Activated T-cell treated with anti-CD3 and anti-CD28 coated beads, Interleukin-2, amount 50 U/mL, for 4 hours (primary cell): ENCODE results near the gene SIAH1. TPM values are rescaled to one million over a fixed set of nuclear protein-coding genes. Genes with fewer than 3 reads are reported as not detected.
A peak's percentile ranks its signal among the peaks of the same experiment; 100 is the strongest.
"Not testable (repeated sequence)": the region's sequence is repeated elsewhere in the genome, so short reads cannot be mapped to it uniquely, and the experiment has no call there.

Experiments
- ATAC-seq, 2 donors: fragments of 200-7000 bp; cut with Tn5 transposase; one replicate each; pipeline ENCODE4 v1.10.0; 2021
- DNase-seq: peaks from one replicate; pipeline ENCODE4 v3.0.0-alpha.2; 2020
- H3K27me3 Mint-ChIP-seq: one replicate; pipeline ENCODE4 v1.8.0; 2021; ENCODE audit warnings: low read depth, mixed read lengths
- H3K36me3 Mint-ChIP-seq: one replicate; pipeline ENCODE4 v1.8.0; 2022; ENCODE audit warnings: mixed read lengths; ENCODE audit not compliant: insufficient read depth
- H3K4me1 Mint-ChIP-seq: one replicate; pipeline ENCODE4 v1.8.0; 2021; ENCODE audit warnings: low read depth, mixed read lengths
- H3K4me3 Mint-ChIP-seq: one replicate; pipeline ENCODE4 v1.8.0; 2021; ENCODE audit warnings: mild to moderate bottlenecking, moderate library complexity, mixed read lengths
- H3K9me3 Mint-ChIP-seq: one replicate; pipeline ENCODE4 v1.8.0; 2021; ENCODE audit warnings: mixed read lengths
- total RNA-seq, 3 donors: library from RNA; stranded (reverse); gene quantifications; one replicate each; pipeline ENCODE4 v1.2.1, GENCODE V29; 2021

Gene SIAH1
- total RNA-seq, 3 donors from 2014 or later: 10.0 to 12.2 (median 10.4) TPM

GRCh38 chr16:48382131-48382530 is 3.1 kb downstream of the SIAH1 start:
- no peak for ATAC-seq
- DNase-seq: no peak
- Mint-ChIP-seq H3K4me3 (no peak overlapping the region), H3K27me3 (no peaks in the 10 kb centered on the region), H3K4me1 (peaks cover 48% of the 10 kb centered on the region), H3K9me3 (no peaks in the 10 kb centered on the region), H3K36me3 (no peaks in the 10 kb centered on the region)

GRCh38 chr16:48381201-48381600 is 4.0 kb downstream of the SIAH1 start:
- H3K27me3 Mint-ChIP-seq: no peaks in the 10 kb centered on the region
- peaks cover 53% of the 10 kb centered on the region for H3K4me1 Mint-ChIP-seq
- no peak overlapping the region for H3K4me3 Mint-ChIP-seq
- H3K36me3 Mint-ChIP-seq: no peaks in the 10 kb centered on the region
- no peaks in the 10 kb centered on the region for H3K9me3 Mint-ChIP-seq
- no peak for DNase-seq
- ATAC-seq: no peak

- no peak for DNase-seq
- H3K27me3 Mint-ChIP-seq: no peaks in the 10 kb centered on the region
- H3K4me3 Mint-ChIP-seq: no peak overlapping the region
- no peaks in the 10 kb centered on the region for H3K9me3 Mint-ChIP-seq
- H3K4me1 Mint-ChIP-seq: peaks cover 50% of the 10 kb centered on the region
- no peaks in the 10 kb centered on the region for H3K36me3 Mint-ChIP-seq
- peak in 1 of 2 donors; percentile 3 for ATAC-seq
Observed at GRCh38 chr16:48378836-48379235, 6.4 kb downstream of the SIAH1 start.

GRCh38 chr16:48378276-48378675 is 6.9 kb downstream of the SIAH1 start:
- no peak overlapping the region for H3K4me3 Mint-ChIP-seq
- ATAC-seq (no peak), DNase-seq (no peak)
- H3K36me3 Mint-ChIP-seq: no peaks in the 10 kb centered on the region
- peaks cover 44% of the 10 kb centered on the region for H3K4me1 Mint-ChIP-seq
- no peaks in the 10 kb centered on the region for H3K27me3 Mint-ChIP-seq
- no peaks in the 10 kb centered on the region for H3K9me3 Mint-ChIP-seq

- H3K4me1 Mint-ChIP-seq: peaks cover 40% of the 10 kb centered on the region
- not testable (repeated sequence) for H3K4me3 Mint-ChIP-seq, H3K9me3 Mint-ChIP-seq, H3K27me3 Mint-ChIP-seq, DNase-seq, ATAC-seq, H3K36me3 Mint-ChIP-seq
Observed at GRCh38 chr16:48377301-48377700, 7.9 kb downstream of the SIAH1 start.

GRCh38 chr16:48374255-48374654 is 11.0 kb downstream of the SIAH1 start:
- ATAC-seq (no peak), DNase-seq (no peak)
- Mint-ChIP-seq H3K36me3 (peaks cover 2% of the 10 kb centered on the region), H3K27me3 (no peaks in the 10 kb centered on the region), H3K4me1 (peaks cover 32% of the 10 kb centered on the region), H3K9me3 (no peaks in the 10 kb centered on the region), H3K4me3 (no peak overlapping the region)

- Mint-ChIP-seq H3K9me3 (no peaks in the 10 kb centered on the region), H3K36me3 (peaks cover 2% of the 10 kb centered on the region), H3K4me3 (no peak overlapping the region), H3K4me1 (peaks cover 26% of the 10 kb centered on the region), H3K27me3 (no peaks in the 10 kb centered on the region)
- no peak for DNase-seq
- no peak for ATAC-seq
Observed at GRCh38 chr16:48373258-48374029, 11.8 kb downstream of the SIAH1 start.

- Mint-ChIP-seq H3K4me3 (no peak overlapping the region), H3K4me1 (peaks cover 23% of the 10 kb centered on the region), H3K27me3 (no peaks in the 10 kb centered on the region), H3K36me3 (peaks cover 2% of the 10 kb centered on the region), H3K9me3 (no peaks in the 10 kb centered on the region)
- no peak for DNase-seq
- ATAC-seq: no peak
Observed at GRCh38 chr16:48372744-48373143, 12.5 kb downstream of the SIAH1 start.

GRCh38 chr16:48371393-48371780 is 13.8 kb downstream of the SIAH1 start:
- no peaks in the 10 kb centered on the region for H3K27me3 Mint-ChIP-seq
- no peak for ATAC-seq

GRCh38 chr16:48370668-48371392 is 14.4 kb downstream of the SIAH1 start:
- H3K27me3 Mint-ChIP-seq, H3K9me3 Mint-ChIP-seq, DNase-seq, H3K36me3 Mint-ChIP-seq, H3K4me3 Mint-ChIP-seq, ATAC-seq: not testable (repeated sequence)
- H3K4me1 Mint-ChIP-seq: peaks cover 33% of the 10 kb centered on the region

More at GRCh38 chr16:48371393-48371780, 13.8 kb downstream of the SIAH1 start:
- H3K36me3 Mint-ChIP-seq: peaks cover 2% of the 10 kb centered on the region
- H3K9me3 Mint-ChIP-seq: no peaks in the 10 kb centered on the region
- peaks cover 30% of the 10 kb centered on the region for H3K4me1 Mint-ChIP-seq
- DNase-seq: no peak
- no peak overlapping the region for H3K4me3 Mint-ChIP-seq

GRCh38 chr16:48370229-48370628 is 15.0 kb downstream of the SIAH1 start:
- no peaks in the 10 kb centered on the region for H3K9me3 Mint-ChIP-seq
- peaks cover 2% of the 10 kb centered on the region for H3K36me3 Mint-ChIP-seq
- peaks cover 39% of the 10 kb centered on the region for H3K4me1 Mint-ChIP-seq
- DNase-seq (no peak), ATAC-seq (no peak)
- no peak overlapping the region for H3K4me3 Mint-ChIP-seq
- H3K27me3 Mint-ChIP-seq: no peaks in the 10 kb centered on the region

GRCh38 chr16:48369765-48370164 is 15.4 kb downstream of the SIAH1 start:
- Mint-ChIP-seq H3K4me1 (peaks cover 43% of the 10 kb centered on the region), H3K9me3 (no peaks in the 10 kb centered on the region), H3K4me3 (no peak overlapping the region), H3K36me3 (peaks cover 2% of the 10 kb centered on the region), H3K27me3 (no peaks in the 10 kb centered on the region)
- DNase-seq (no peak), ATAC-seq (no peak)

- H3K4me3 Mint-ChIP-seq: peak overlapping the region; percentile 88
- no peaks in the 10 kb centered on the region for H3K27me3 Mint-ChIP-seq
- H3K9me3 Mint-ChIP-seq: no peaks in the 10 kb centered on the region
- ATAC-seq: no peak
- DNase-seq: no peak
- H3K4me1 Mint-ChIP-seq: peaks cover 53% of the 10 kb centered on the region
- peaks cover 2% of the 10 kb centered on the region for H3K36me3 Mint-ChIP-seq
Observed at GRCh38 chr16:48367441-48368049, 17.7 kb downstream of the SIAH1 start.

GRCh38 chr16:48366165-48367093 is 18.8 kb downstream of the SIAH1 start:
- H3K27me3 Mint-ChIP-seq: no peaks in the 10 kb centered on the region
- H3K36me3 Mint-ChIP-seq: peaks cover 4% of the 10 kb centered on the region
- H3K4me1 Mint-ChIP-seq: peaks cover 50% of the 10 kb centered on the region
- H3K4me3 Mint-ChIP-seq: peak overlapping the region; percentile 88
- ATAC-seq: peak; percentile 61 to 65
- no peaks in the 10 kb centered on the region for H3K9me3 Mint-ChIP-seq
- peak; percentile 40 for DNase-seq
